HepG2 (cell line): ENCODE measurements around the gene UBB. TPM values are rescaled to one million over a fixed set of nuclear protein-coding genes. Genes with fewer than 3 reads are reported as not detected.

ENCODE experiments used
- ATF1 ChIP-seq: IDR thresholded peaks from 2 replicates; pipeline ENCODE4 v1.6.1; 2016; ENCODE audit warnings: mild to moderate bottlenecking, control low read depth
- BHLHE40 ChIP-seq: IDR thresholded peaks from 2 replicates; pipeline ENCODE4 v1.6.1; 2011; ENCODE audit warnings: low read length, improper control_type of control experiment
- HIVEP1 ChIP-seq: sonication (generic); formaldehyde crosslinking; IDR thresholded peaks from 2 replicates; pipeline ENCODE4 v1.4.0; 2020; ENCODE audit warnings: mild to moderate bottlenecking, missing genetic modification reagents
- KLF6 ChIP-seq: IDR thresholded peaks from 2 replicates; pipeline ENCODE4 v1.8.0; 2016; ENCODE audit warnings: missing biosample characterization, missing genetic modification reagents
- MEIS1 ChIP-seq: sonication (generic); formaldehyde crosslinking; IDR thresholded peaks from 2 replicates; pipeline ENCODE4 v1.9.0; 2021; ENCODE audit warnings: mild to moderate bottlenecking, missing genetic modification reagents, moderate library complexity, borderline replicate concordance
- MXI1 ChIP-seq: IDR thresholded peaks from 3 replicates; pipeline ENCODE4 v1.6.1; 2012; ENCODE audit warnings: low read depth, low read length, inconsistent platforms, borderline replicate concordance
- NCOA1 ChIP-seq: sonication (generic); formaldehyde crosslinking; IDR thresholded peaks from 2 replicates; pipeline ENCODE4 v1.9.0; 2021; ENCODE audit warnings: missing genetic modification reagents
- PAX8 ChIP-seq: sonication (generic); formaldehyde crosslinking; IDR thresholded peaks from 2 replicates; pipeline ENCODE4 v1.8.0; 2022; ENCODE audit warnings: mild to moderate bottlenecking, missing genetic modification reagents, borderline replicate concordance
- PRPF4 ChIP-seq: fragments of 200-400 bp; formaldehyde crosslinking; IDR thresholded peaks from 2 replicates; pipeline ENCODE4 v1.6.1; 2016; ENCODE audit warnings: low read length, low read depth; ENCODE audit not compliant: poor library complexity, severe bottlenecking
- SMAD9 ChIP-seq: sonication (generic); formaldehyde crosslinking; IDR thresholded peaks from 2 replicates; pipeline ENCODE4 v1.5.1; 2020; ENCODE audit warnings: mild to moderate bottlenecking, missing genetic modification reagents
- SRY ChIP-seq: sonication (generic); formaldehyde crosslinking; IDR thresholded peaks from 2 replicates; pipeline ENCODE4 v1.8.0; 2022; ENCODE audit warnings: mild to moderate bottlenecking, missing genetic modification reagents
- TOE1 ChIP-seq: sonication (generic); formaldehyde crosslinking; IDR thresholded peaks from 2 replicates; pipeline ENCODE4 v1.4.0; 2020; ENCODE audit warnings: mild to moderate bottlenecking, missing genetic modification reagents
- YEATS4 ChIP-seq: sonication (generic); formaldehyde crosslinking; IDR thresholded peaks from 2 replicates; pipeline ENCODE4 v1.4.0; 2020; ENCODE audit warnings: missing genetic modification reagents, borderline replicate concordance
- ZMYM3 ChIP-seq: sonication (generic); formaldehyde crosslinking; IDR thresholded peaks from 2 replicates; pipeline ENCODE4 v1.5.1; 2020; ENCODE audit warnings: mild to moderate bottlenecking, missing genetic modification reagents
- ZNF121 ChIP-seq: sonication (generic); formaldehyde crosslinking; IDR thresholded peaks from 2 replicates; pipeline ENCODE4 v1.5.0; 2020; ENCODE audit warnings: mild to moderate bottlenecking, missing genetic modification reagents
- ZNF30 ChIP-seq: sonication (generic); formaldehyde crosslinking; IDR thresholded peaks from 2 replicates; pipeline ENCODE4 v1.5.0; 2020; ENCODE audit warnings: mild to moderate bottlenecking, missing genetic modification reagents
- ZNF326 ChIP-seq: sonication (generic); formaldehyde crosslinking; IDR thresholded peaks from 2 replicates; pipeline ENCODE4 v1.4.0; 2020; ENCODE audit warnings: missing genetic modification reagents, borderline replicate concordance
- ZNF382 ChIP-seq: sonication (generic); formaldehyde crosslinking; IDR thresholded peaks from 2 replicates; pipeline ENCODE4 v1.5.0; 2020; ENCODE audit warnings: missing genetic modification reagents, mild to moderate bottlenecking, borderline replicate concordance
- ZNF564 ChIP-seq: sonication (generic); formaldehyde crosslinking; IDR thresholded peaks from 2 replicates; pipeline ENCODE4 v1.8.1; 2023; ENCODE audit warnings: mild to moderate bottlenecking, missing genetic modification reagents
- ZNF879 ChIP-seq: sonication (generic); formaldehyde crosslinking; IDR thresholded peaks from 2 replicates; pipeline ENCODE4 v1.8.1; 2023; ENCODE audit warnings: missing genetic modification reagents
- polyA plus RNA-seq, 8 experiments: library from polyadenylated mRNA; depleted of rRNA in 3 of 8; stranded (reverse) in 7 of 8; unstranded in 1 of 8; fragments of >200 nt; fragmentation: Illumina TruSeq in 4 of 8; extraction: Trizol in 4 of 8; gene quantifications; 2 replicates each; pipeline versions ENCODE4 v1.2.1 to v1.2.3, GENCODE V29; 2011 to 2016; ENCODE audit warnings: low read depth in 4 of 8, missing spikeins in 1 of 8, mixed read lengths in 1 of 8; ENCODE audit not compliant: insufficient read depth in 1 of 8
- total RNA-seq, 5 experiments: library from RNA; depleted of rRNA; stranded (reverse); fragments of >200 nt; fragmentation: Illumina TruSeq; extraction: Trizol; gene quantifications; 2 replicates each; pipeline ENCODE4 v1.2.3, GENCODE V29; 2016; ENCODE audit warnings: low read depth in 1 of 5
- TF ChIP-seq, protein P1 (sequence below): sonication (generic); formaldehyde crosslinking; IDR thresholded peaks from 2 replicates; pipeline ENCODE4 v1.5.0; 2020; ENCODE audit warnings: missing genetic modification reagents
- TF ChIP-seq, protein P2 (sequence below): sonication (generic); formaldehyde crosslinking; IDR thresholded peaks from 2 replicates; pipeline ENCODE4 v1.4.0; 2020; ENCODE audit warnings: missing genetic modification reagents, mild to moderate bottlenecking, borderline replicate concordance
- TF ChIP-seq, protein P3 (sequence below): sonication (generic); formaldehyde crosslinking; IDR thresholded peaks from 2 replicates; pipeline ENCODE4 v1.4.0; 2020; ENCODE audit warnings: mild to moderate bottlenecking, low read depth, missing genetic modification reagents
- TF ChIP-seq, protein P4 (sequence below): sonication (generic); formaldehyde crosslinking; IDR thresholded peaks from 2 replicates; pipeline ENCODE4 v1.4.0; 2020; ENCODE audit warnings: low read depth, mild to moderate bottlenecking, missing genetic modification reagents

Gene UBB
- total and polyA plus RNA-seq, 2 of the 13 experiments (the other 11 are each of a cell fraction or from before 2014, with no cell fraction given) = 1,130 to 2,066 TPM

DNA sequence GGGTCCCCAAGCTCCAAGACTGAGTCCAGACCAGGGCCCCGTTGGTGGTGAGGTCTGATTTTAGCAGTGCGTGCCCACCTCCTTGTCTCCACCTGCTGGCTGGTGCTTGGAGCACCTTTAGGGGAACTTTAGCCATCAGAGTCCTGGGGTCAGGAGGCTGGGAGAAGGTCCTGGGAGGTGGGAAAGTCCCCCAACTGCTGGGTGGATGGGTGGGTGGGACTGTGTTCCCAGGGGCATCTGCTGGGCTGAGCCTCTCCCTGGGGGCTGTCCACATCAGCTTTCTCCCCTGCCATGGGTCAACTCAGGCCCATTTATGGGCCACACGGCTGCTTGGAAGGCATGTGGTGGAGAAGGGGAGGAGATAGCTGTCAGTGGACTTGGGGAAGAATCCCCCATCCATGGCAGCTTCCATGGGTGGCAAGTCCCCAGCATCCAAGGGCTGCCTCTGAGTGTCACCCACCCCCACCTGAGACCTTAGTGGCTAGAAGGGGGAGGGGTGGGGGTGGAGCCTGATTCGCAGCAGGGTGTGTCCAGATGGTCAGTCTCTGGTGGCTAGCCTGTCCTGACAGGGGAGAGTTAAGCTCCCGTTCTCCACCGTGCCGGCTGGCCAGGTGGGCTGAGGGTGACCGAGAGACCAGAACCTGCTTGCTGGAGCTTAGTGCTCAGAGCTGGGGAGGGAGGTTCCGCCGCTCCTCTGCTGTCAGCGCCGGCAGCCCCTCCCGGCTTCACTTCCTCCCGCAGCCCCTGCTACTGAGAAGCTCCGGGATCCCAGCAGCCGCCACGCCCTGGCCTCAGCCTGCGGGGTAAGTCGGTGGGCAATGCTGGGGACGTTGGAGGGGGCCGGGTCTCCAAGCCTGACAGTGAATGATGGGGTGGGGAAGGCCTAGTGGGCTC, 34.4 kb downstream of the UBB start, which contains the start of gene TRPV2 (continued):
- TF ChIP-seq ZNF121 (CRISPR knock-in tag) (no peak), ZNF879 (CRISPR knock-in tag) (no peak), ZMYM3 (CRISPR knock-in tag) (peak; percentile 7; the same call in 1 of the 2 replicates), HIVEP1 (CRISPR knock-in tag) (no peak), MEIS1 (no peak), ZNF382 (CRISPR knock-in tag) (no peak), ZNF564 (no peak), NCOA1 (CRISPR knock-in tag) (no peak), PAX8 (CRISPR knock-in tag) (no peak), KLF6 (CRISPR knock-in tag) (no peak), SRY (CRISPR knock-in tag) (0 out of 2 replicates have a peak, but pooled peaks have one; percentile 38), BHLHE40 (no peak), MXI1 (no peak), YEATS4 (CRISPR knock-in tag) (no peak), ZNF30 (CRISPR knock-in tag) (no peak), SMAD9 (no peak), PRPF4 (no peak), ATF1 (CRISPR knock-in tag) (no peak), ZNF326 (CRISPR knock-in tag) (no peak), TOE1 (CRISPR knock-in tag) (no peak)
- TF ChIP-seq, protein P1, sequence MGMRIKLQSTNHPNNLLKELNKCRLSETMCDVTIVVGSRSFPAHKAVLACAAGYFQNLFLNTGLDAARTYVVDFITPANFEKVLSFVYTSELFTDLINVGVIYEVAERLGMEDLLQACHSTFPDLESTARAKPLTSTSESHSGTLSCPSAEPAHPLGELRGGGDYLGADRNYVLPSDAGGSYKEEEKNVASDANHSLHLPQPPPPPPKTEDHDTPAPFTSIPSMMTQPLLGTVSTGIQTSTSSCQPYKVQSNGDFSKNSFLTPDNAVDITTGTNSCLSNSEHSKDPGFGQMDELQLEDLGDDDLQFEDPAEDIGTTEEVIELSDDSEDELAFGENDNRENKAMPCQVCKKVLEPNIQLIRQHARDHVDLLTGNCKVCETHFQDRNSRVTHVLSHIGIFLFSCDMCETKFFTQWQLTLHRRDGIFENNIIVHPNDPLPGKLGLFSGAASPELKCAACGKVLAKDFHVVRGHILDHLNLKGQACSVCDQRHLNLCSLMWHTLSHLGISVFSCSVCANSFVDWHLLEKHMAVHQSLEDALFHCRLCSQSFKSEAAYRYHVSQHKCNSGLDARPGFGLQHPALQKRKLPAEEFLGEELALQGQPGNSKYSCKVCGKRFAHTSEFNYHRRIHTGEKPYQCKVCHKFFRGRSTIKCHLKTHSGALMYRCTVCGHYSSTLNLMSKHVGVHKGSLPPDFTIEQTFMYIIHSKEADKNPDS (CRISPR knock-in tag) = no peak
- TF ChIP-seq, protein P2, sequence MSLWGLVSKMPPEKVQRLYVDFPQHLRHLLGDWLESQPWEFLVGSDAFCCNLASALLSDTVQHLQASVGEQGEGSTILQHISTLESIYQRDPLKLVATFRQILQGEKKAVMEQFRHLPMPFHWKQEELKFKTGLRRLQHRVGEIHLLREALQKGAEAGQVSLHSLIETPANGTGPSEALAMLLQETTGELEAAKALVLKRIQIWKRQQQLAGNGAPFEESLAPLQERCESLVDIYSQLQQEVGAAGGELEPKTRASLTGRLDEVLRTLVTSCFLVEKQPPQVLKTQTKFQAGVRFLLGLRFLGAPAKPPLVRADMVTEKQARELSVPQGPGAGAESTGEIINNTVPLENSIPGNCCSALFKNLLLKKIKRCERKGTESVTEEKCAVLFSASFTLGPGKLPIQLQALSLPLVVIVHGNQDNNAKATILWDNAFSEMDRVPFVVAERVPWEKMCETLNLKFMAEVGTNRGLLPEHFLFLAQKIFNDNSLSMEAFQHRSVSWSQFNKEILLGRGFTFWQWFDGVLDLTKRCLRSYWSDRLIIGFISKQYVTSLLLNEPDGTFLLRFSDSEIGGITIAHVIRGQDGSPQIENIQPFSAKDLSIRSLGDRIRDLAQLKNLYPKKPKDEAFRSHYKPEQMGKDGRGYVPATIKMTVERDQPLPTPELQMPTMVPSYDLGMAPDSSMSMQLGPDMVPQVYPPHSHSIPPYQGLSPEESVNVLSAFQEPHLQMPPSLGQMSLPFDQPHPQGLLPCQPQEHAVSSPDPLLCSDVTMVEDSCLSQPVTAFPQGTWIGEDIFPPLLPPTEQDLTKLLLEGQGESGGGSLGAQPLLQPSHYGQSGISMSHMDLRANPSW (CRISPR knock-in tag) = no peak
- TF ChIP-seq, protein P3, sequence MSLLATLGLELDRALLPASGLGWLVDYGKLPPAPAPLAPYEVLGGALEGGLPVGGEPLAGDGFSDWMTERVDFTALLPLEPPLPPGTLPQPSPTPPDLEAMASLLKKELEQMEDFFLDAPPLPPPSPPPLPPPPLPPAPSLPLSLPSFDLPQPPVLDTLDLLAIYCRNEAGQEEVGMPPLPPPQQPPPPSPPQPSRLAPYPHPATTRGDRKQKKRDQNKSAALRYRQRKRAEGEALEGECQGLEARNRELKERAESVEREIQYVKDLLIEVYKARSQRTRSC (CRISPR knock-in tag) = no peak
- TF ChIP-seq, protein P4, sequence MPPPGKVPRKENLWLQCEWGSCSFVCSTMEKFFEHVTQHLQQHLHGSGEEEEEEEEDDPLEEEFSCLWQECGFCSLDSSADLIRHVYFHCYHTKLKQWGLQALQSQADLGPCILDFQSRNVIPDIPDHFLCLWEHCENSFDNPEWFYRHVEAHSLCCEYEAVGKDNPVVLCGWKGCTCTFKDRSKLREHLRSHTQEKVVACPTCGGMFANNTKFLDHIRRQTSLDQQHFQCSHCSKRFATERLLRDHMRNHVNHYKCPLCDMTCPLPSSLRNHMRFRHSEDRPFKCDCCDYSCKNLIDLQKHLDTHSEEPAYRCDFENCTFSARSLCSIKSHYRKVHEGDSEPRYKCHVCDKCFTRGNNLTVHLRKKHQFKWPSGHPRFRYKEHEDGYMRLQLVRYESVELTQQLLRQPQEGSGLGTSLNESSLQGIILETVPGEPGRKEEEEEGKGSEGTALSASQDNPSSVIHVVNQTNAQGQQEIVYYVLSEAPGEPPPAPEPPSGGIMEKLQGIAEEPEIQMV (CRISPR knock-in tag) = no peak
